IgD-negative memory B cell (primary cell): ENCODE data around the gene ACTN1. TPM values are rescaled to one million over a fixed set of nuclear protein-coding genes. Genes with fewer than 3 reads are reported as not detected.

Experiments
- H3K27ac Mint-ChIP-seq, 3 donors: one replicate each; pipeline ENCODE4 v1.8.0; 2020 to 2022; ENCODE audit warnings: mild to moderate bottlenecking in 3 of 3, mixed read lengths in 3 of 3, moderate library complexity in 1 of 3
- H3K27me3 Mint-ChIP-seq: one replicate; pipeline ENCODE4 v1.8.0; 2021; ENCODE audit warnings: mixed read lengths
- H3K36me3 Mint-ChIP-seq: one replicate; pipeline ENCODE4 v1.8.0; 2020; ENCODE audit warnings: mild to moderate bottlenecking, mixed read lengths
- H3K4me1 Mint-ChIP-seq, 3 donors: one replicate each; pipeline ENCODE4 v1.8.0; 2020 to 2022; ENCODE audit warnings: mixed read lengths in 3 of 3, mild to moderate bottlenecking in 1 of 3
- H3K4me3 Mint-ChIP-seq, 4 donors: one replicate each; pipeline ENCODE4 v1.8.0; 2020 to 2022; ENCODE audit warnings: mild to moderate bottlenecking in 4 of 4, mixed read lengths in 4 of 4, moderate library complexity in 3 of 4
- H3K9me3 Mint-ChIP-seq, 3 donors: one replicate each; pipeline ENCODE4 v1.8.0; 2020 to 2021; ENCODE audit warnings: mixed read lengths in 3 of 3, mild to moderate bottlenecking in 1 of 3
- polyA plus RNA-seq: library from polyadenylated mRNA; unstranded; fragments of 300-500 nt; fragmentation: Illumina TruSeq; gene quantifications from one replicate; pipeline ENCODE4 v1.2.3, GENCODE V29; 2021

The ACTN1 gene
- polyA plus RNA-seq, 1 donor from 2014 or later = 4.2 TPM

GRCh38 chr14:68884031-68885030, 94.8 kb downstream of the ACTN1 start:
- Mint-ChIP-seq H3K27me3 (no peaks in the 10 kb centered on the region), H3K27ac (peak overlapping the region in 1 of 3 donors; percentile 52), H3K4me3 (no peak overlapping the region), H3K9me3 (peaks cover 0 to 1% (median 0%) of the 10 kb centered on the region in 3 donors), H3K36me3 (peaks cover 1% of the 10 kb centered on the region), H3K4me1 (no peaks in the 10 kb centered on the region)

- no peaks in the 10 kb centered on the region for H3K4me1 Mint-ChIP-seq
- H3K4me3 Mint-ChIP-seq = no peak overlapping the region
- no peaks in the 10 kb centered on the region for H3K27me3 Mint-ChIP-seq
- H3K27ac Mint-ChIP-seq = no peak overlapping the region
- peaks cover 1% of the 10 kb centered on the region for H3K36me3 Mint-ChIP-seq
- peaks cover 0 to 1% (median 0%) of the 10 kb centered on the region in 3 donors for H3K9me3 Mint-ChIP-seq
These were observed 96.9 kb downstream of the ACTN1 start for GRCh38 chr14:68882235-68882634.

GRCh38 chr14:68881396-68881795, 97.7 kb downstream of the ACTN1 start:
- Mint-ChIP-seq H3K36me3 (peaks cover 1% of the 10 kb centered on the region), H3K4me1 (no peaks in the 10 kb centered on the region), H3K9me3 (peaks cover 0 to 1% (median 0%) of the 10 kb centered on the region in 3 donors), H3K27ac (no peak overlapping the region), H3K4me3 (no peak overlapping the region), H3K27me3 (no peaks in the 10 kb centered on the region)

- Mint-ChIP-seq H3K27me3 (no peaks in the 10 kb centered on the region), H3K36me3 (peaks cover 1% of the 10 kb centered on the region), H3K27ac (no peak overlapping the region), H3K9me3 (peaks cover 0 to 1% (median 0%) of the 10 kb centered on the region in 3 donors), H3K4me1 (no peaks in the 10 kb centered on the region), H3K4me3 (no peak overlapping the region)
These were observed 98.5 kb downstream of the ACTN1 start for GRCh38 chr14:68880581-68881105.

- H3K27ac Mint-ChIP-seq = no peak overlapping the region
- H3K9me3 Mint-ChIP-seq = peaks cover 0 to 1% (median 0%) of the 10 kb centered on the region in 3 donors
- no peaks in the 10 kb centered on the region for H3K4me1 Mint-ChIP-seq
- H3K36me3 Mint-ChIP-seq = peaks cover 1% of the 10 kb centered on the region
- H3K27me3 Mint-ChIP-seq = no peaks in the 10 kb centered on the region
- no peak overlapping the region for H3K4me3 Mint-ChIP-seq
These were observed 99.1 kb downstream of the ACTN1 start for GRCh38 chr14:68879841-68880575.

GRCh38 chr14:68879321-68879781, 99.8 kb downstream of the ACTN1 start:
- no peaks in the 10 kb centered on the region for H3K4me1 Mint-ChIP-seq
- H3K4me3 Mint-ChIP-seq = no peak overlapping the region
- no peak overlapping the region for H3K27ac Mint-ChIP-seq
- H3K27me3 Mint-ChIP-seq = no peaks in the 10 kb centered on the region
- peaks cover 0 to 1% (median 0%) of the 10 kb centered on the region in 3 donors for H3K9me3 Mint-ChIP-seq
- H3K36me3 Mint-ChIP-seq = peaks cover 1% of the 10 kb centered on the region

- Mint-ChIP-seq H3K27ac (no peak overlapping the region), H3K9me3 (no peaks in the 10 kb centered on the region), H3K4me1 (no peaks in the 10 kb centered on the region), H3K27me3 (no peaks in the 10 kb centered on the region), H3K4me3 (no peak overlapping the region), H3K36me3 (peaks cover 1% of the 10 kb centered on the region)
These were observed 100.2 kb downstream of the ACTN1 start for GRCh38 chr14:68878908-68879307.

- H3K4me1 Mint-ChIP-seq = no peaks in the 10 kb centered on the region
- H3K27me3 Mint-ChIP-seq = no peaks in the 10 kb centered on the region
- H3K36me3 Mint-ChIP-seq = peaks cover 1% of the 10 kb centered on the region
- no peak overlapping the region for H3K27ac Mint-ChIP-seq
- no peak overlapping the region for H3K4me3 Mint-ChIP-seq
- no peaks in the 10 kb centered on the region for H3K9me3 Mint-ChIP-seq
These were observed 101.0 kb downstream of the ACTN1 start for GRCh38 chr14:68877993-68878575.

GRCh38 chr14:68876976-68877375, 102.1 kb downstream of the ACTN1 start:
- no peak overlapping the region for H3K4me3 Mint-ChIP-seq
- H3K9me3 Mint-ChIP-seq = no peaks in the 10 kb centered on the region
- H3K36me3 Mint-ChIP-seq = peaks cover 1% of the 10 kb centered on the region
- H3K4me1 Mint-ChIP-seq = no peaks in the 10 kb centered on the region
- H3K27ac Mint-ChIP-seq = no peak overlapping the region
- peaks cover 3% of the 10 kb centered on the region for H3K27me3 Mint-ChIP-seq

- H3K27me3 Mint-ChIP-seq = peaks cover 9% of the 10 kb centered on the region
- peak overlapping the region in 1 of 4 donors; percentile 78 for H3K4me3 Mint-ChIP-seq
- no peaks in the 10 kb centered on the region for H3K4me1 Mint-ChIP-seq
- no peaks in the 10 kb centered on the region for H3K36me3 Mint-ChIP-seq
- no peak overlapping the region for H3K27ac Mint-ChIP-seq
- H3K9me3 Mint-ChIP-seq = no peaks in the 10 kb centered on the region
These were observed 104.4 kb downstream of the ACTN1 start for GRCh38 chr14:68874746-68875155.

GRCh38 chr14:68873376-68873775, 105.7 kb downstream of the ACTN1 start:
- peaks cover 12% of the 10 kb centered on the region for H3K27me3 Mint-ChIP-seq
- H3K36me3 Mint-ChIP-seq = no peaks in the 10 kb centered on the region
- H3K4me3 Mint-ChIP-seq = no peak overlapping the region
- H3K4me1 Mint-ChIP-seq = no peaks in the 10 kb centered on the region
- peaks cover 0 to 1% (median 0%) of the 10 kb centered on the region in 3 donors for H3K9me3 Mint-ChIP-seq
- no peak overlapping the region for H3K27ac Mint-ChIP-seq

GRCh38 chr14:68871392-68871791, 107.7 kb downstream of the ACTN1 start:
- Mint-ChIP-seq H3K36me3 (peaks cover 1% of the 10 kb centered on the region), H3K27me3 (peaks cover 13% of the 10 kb centered on the region), H3K4me1 (no peaks in the 10 kb centered on the region), H3K27ac (no peak overlapping the region), H3K9me3 (peaks cover 0 to 1% (median 0%) of the 10 kb centered on the region in 3 donors), H3K4me3 (no peak overlapping the region)

GRCh38 chr14:68866991-68867533, 112.0 kb downstream of the ACTN1 start:
- Mint-ChIP-seq H3K4me3 (no peak overlapping the region), H3K36me3 (peaks cover 1% of the 10 kb centered on the region), H3K27me3 (peaks cover 11% of the 10 kb centered on the region), H3K27ac (no peak overlapping the region), H3K4me1 (no peaks in the 10 kb centered on the region), H3K9me3 (peaks cover 3 to 9% (median 7%) of the 10 kb centered on the region in 3 donors)

- Mint-ChIP-seq H3K27me3 (peaks cover 5% of the 10 kb centered on the region), H3K36me3 (peaks cover 1% of the 10 kb centered on the region), H3K4me1 (no peaks in the 10 kb centered on the region), H3K9me3 (peaks cover 3 to 9% (median 7%) of the 10 kb centered on the region in 3 donors), H3K4me3 (no peak overlapping the region), H3K27ac (no peak overlapping the region)
These were observed 113.6 kb downstream of the ACTN1 start for GRCh38 chr14:68865542-68865941.
